AG04450 (cell line): ENCODE measurements around the gene CDKAL1. TPM values are rescaled to one million over a fixed set of nuclear protein-coding genes. Genes with fewer than 3 reads are reported as not detected.
"Not testable (repeated sequence)": the region's sequence is repeated elsewhere in the genome, so short reads cannot be mapped to it uniquely, and the experiment has no call there.

Source experiments
- CTCF ChIA-PET: fragments of 300-600, 350-600 bp; formaldehyde crosslinking; extraction: SDS; loops from one replicate; lab custom pipeline; 2022; ENCODE audit warnings: antibody characterized with exemption, inconsistent platforms; lab: Charles Lee
- POLR2A ChIA-PET: fragments of 350-600 bp; formaldehyde crosslinking; extraction: SDS; loops from one replicate; lab custom pipeline; 2021; ENCODE audit warnings: antibody characterized with exemption, inconsistent platforms; lab: Yijun Ruan, JAX
- DNase-seq: peaks from one replicate; pipeline ENCODE4 v3.0.0-alpha.2; 2011; ENCODE audit warnings: low read depth, low spot score
- H3K27ac ChIP-seq: one replicate; pipeline ENCODE4 v1.5.1; 2012; ENCODE audit warnings: low read depth, low read length, control low read depth
- H3K27me3 ChIP-seq: one replicate; pipeline ENCODE4 v1.6.0; 2012; ENCODE audit warnings: low read length; ENCODE audit not compliant: control insufficient read depth, insufficient read depth
- H3K4me3 ChIP-seq: 2 replicates; pipeline ENCODE4 v1.5.1; 2011; ENCODE audit warnings: mild to moderate bottlenecking, low read depth, low read length, control low read depth
- H3K9me3 ChIP-seq: 2 replicates; pipeline ENCODE4 v1.5.1; 2012; ENCODE audit warnings: low read length; ENCODE audit not compliant: control insufficient read depth, insufficient read depth
- CTCF ChIP-seq: IDR thresholded peaks from 2 replicates; pipeline ENCODE4 v1.5.1; 2011; ENCODE audit warnings: low read depth, low read length, control low read depth, inconsistent platforms
- polyA plus RNA-seq: library from polyadenylated mRNA; depleted of rRNA; stranded (reverse); fragments of >200 nt; gene quantifications from 2 replicates; pipeline ENCODE4 v1.2.3, GENCODE V29; 2011

The CDKAL1 gene
- polyA plus RNA-seq, 1 experiment = 9.2 TPM

GRCh38 chr6:20817806-20818320 lies 283.6 kb downstream of the CDKAL1 start:
- no peak overlapping the region for H3K27ac ChIP-seq
- DNase-seq = no peak
- no peaks in the 10 kb centered on the region for H3K9me3 ChIP-seq
- ChIA-PET POLR2A (no interaction called here), CTCF (no interaction called here)
- H3K4me3 ChIP-seq = no peak overlapping the region
- no peak for TF ChIP-seq CTCF
- H3K27me3 ChIP-seq = no peaks in the 10 kb centered on the region

GRCh38 chr6:20819774-20820400 lies 285.6 kb downstream of the CDKAL1 start:
- TF ChIP-seq CTCF = no peak
- Histone ChIP-seq H3K27ac (no peak overlapping the region), H3K9me3 (no peaks in the 10 kb centered on the region), H3K4me3 (no peak overlapping the region), H3K27me3 (no peaks in the 10 kb centered on the region)
- CTCF ChIA-PET = no interaction called here
- POLR2A ChIA-PET = no interaction called here
- no peak for DNase-seq

GRCh38 chr6:20826378-20826777 lies 292.1 kb downstream of the CDKAL1 start:
- no peak for DNase-seq
- no peaks in the 10 kb centered on the region for H3K27me3 ChIP-seq
- TF ChIP-seq CTCF = no peak
- ChIA-PET CTCF (no interaction called here), POLR2A (no interaction called here)
- no peaks in the 10 kb centered on the region for H3K9me3 ChIP-seq
- H3K27ac ChIP-seq = no peak overlapping the region
- no peak overlapping the region for H3K4me3 ChIP-seq

GRCh38 chr6:20827798-20828197 lies 293.5 kb downstream of the CDKAL1 start:
- Histone ChIP-seq H3K27ac (no peak overlapping the region), H3K27me3 (no peaks in the 10 kb centered on the region), H3K9me3 (no peaks in the 10 kb centered on the region), H3K4me3 (no peak overlapping the region)
- ChIA-PET CTCF (no interaction called here), POLR2A (no interaction called here)
- DNase-seq = no peak
- TF ChIP-seq CTCF = no peak

- no peak overlapping the region for H3K27ac ChIP-seq
- ChIA-PET CTCF (interaction anchor here (0.6 kb wide), 1 partner anchor 280 kb away, joined by 3 read pairs; no protein-coding TSS in a partner anchor), POLR2A (no interaction called here)
- H3K9me3 ChIP-seq = no peaks in the 10 kb centered on the region
- DNase-seq = no peak
- no peak overlapping the region for H3K4me3 ChIP-seq
- TF ChIP-seq CTCF = no peak
- no peaks in the 10 kb centered on the region for H3K27me3 ChIP-seq
Measured at GRCh38 chr6:20830576-20830975, 296.3 kb downstream of the CDKAL1 start.

- H3K27ac ChIP-seq, DNase-seq, POLR2A ChIA-PET, H3K4me3 ChIP-seq, H3K27me3 ChIP-seq, H3K9me3 ChIP-seq: not testable (repeated sequence)
- CTCF ChIA-PET = interaction anchor here (0.6 kb wide), 1 partner anchor 280 kb away, joined by 3 read pairs; no protein-coding TSS in a partner anchor
Measured at GRCh38 chr6:20831251-20831650, 297.0 kb downstream of the CDKAL1 start.
